Endothelial cell of umbilical vein (primary cell): ENCODE results near the gene GDI2. TPM values are rescaled to one million over a fixed set of nuclear protein-coding genes. Genes with fewer than 3 reads are reported as not detected.
A peak's percentile ranks its signal among the peaks of the same experiment; 100 is the strongest.

Experiments
- BruUV-seq: library from RNA; stranded (reverse); fragments of 400-500 nt; replicated peaks from 2 replicates; lab custom pipeline; 2021; lab: Mats Ljungman, UMichigan
- CTCF ChIA-PET: fragments of 300-600, 350-600 bp; sonication (Branson Sonifier 250); formaldehyde crosslinking; loops from one replicate; lab custom pipeline; 2021; ENCODE audit warnings: antibody characterized with exemption, inconsistent platforms; lab: Charles Lee
- POLR2A ChIA-PET: fragments of 300-600, 350-600 bp; sonication (Branson Sonifier 250); formaldehyde crosslinking; loops from one replicate; lab custom pipeline; 2021; ENCODE audit warnings: antibody characterized with exemption, inconsistent platforms; lab: Charles Lee
- DNase-seq: peaks from one replicate; pipeline ENCODE4 v3.0.0-alpha.2; 2011; ENCODE audit warnings: low read depth, low spot score
- FAIRE-seq: peaks from 2 replicates; lab custom pipeline; 2011; peaks lifted over from hg19 to GRCh38; lab: Jason Lieb, UNC
- H2AFZ ChIP-seq: 2 replicates; pipeline ENCODE4 v1.6.0; 2012; ENCODE audit warnings: low read depth, low read length, control low read depth, inconsistent platforms
- H3K27ac ChIP-seq: 2 replicates; pipeline ENCODE4 v1.5.1; 2011; ENCODE audit warnings: low read depth, mild to moderate bottlenecking, control low read depth, low read length, moderate library complexity; ENCODE audit not compliant: insufficient read depth
- H3K27me3 ChIP-seq, 2 experiments: 2 replicates each; pipeline versions ENCODE4 v1.6.0 to v1.6.1; 2011; ENCODE audit warnings: low read length in 2 of 2, mixed read lengths in 1 of 2; ENCODE audit not compliant: control insufficient read depth in 2 of 2, insufficient read depth in 2 of 2
- H3K36me3 ChIP-seq, 2 experiments: 2 replicates in 1 of 2; 3 replicates in 1 of 2; pipeline ENCODE4 v1.5.1; 2011; ENCODE audit warnings: low read length in 2 of 2, mild to moderate bottlenecking in 1 of 2, moderate library complexity in 1 of 2; ENCODE audit not compliant: control insufficient read depth in 2 of 2, insufficient read depth in 2 of 2; ENCODE audit errors: extremely low read depth in 1 of 2
- H3K4me1 ChIP-seq: 3 replicates; pipeline ENCODE4 v1.5.1; 2011; ENCODE audit warnings: mild to moderate bottlenecking, low read length; ENCODE audit not compliant: control insufficient read depth, insufficient read depth; ENCODE audit errors: extremely low read depth
- H3K4me2 ChIP-seq: 2 replicates; pipeline ENCODE4 v1.6.1; 2011; ENCODE audit warnings: low read length, control low read depth, mixed read lengths; ENCODE audit not compliant: insufficient read depth
- H3K4me3 ChIP-seq, 3 experiments: fragments of 200-600 bp in 1 of 3; sonication (generic), shearing (Covaris generic) in 1 of 3; replicated peaks in 1 of 3; 2 replicates each; pipeline ENCODE4 v1.5.1; 2011 to 2016; ENCODE audit warnings: control low read depth in 3 of 3, low read length in 3 of 3, mild to moderate bottlenecking in 2 of 3, inconsistent platforms in 1 of 3, low read depth in 1 of 3, moderate library complexity in 1 of 3; ENCODE audit not compliant: insufficient read depth in 1 of 3
- H3K79me2 ChIP-seq: 2 replicates; pipeline ENCODE4 v1.6.0; 2012; ENCODE audit warnings: low read length, inconsistent platforms; ENCODE audit not compliant: control insufficient read depth, insufficient read depth
- H3K9ac ChIP-seq: replicated peaks from 2 replicates; pipeline ENCODE3; 2011; ENCODE audit warnings: low read length, control low read depth; ENCODE audit not compliant: insufficient read depth; ENCODE audit errors: extremely low read depth
- H3K9me1 ChIP-seq: replicated peaks from 3 replicates; pipeline ENCODE4 v1.6.0; 2011; ENCODE audit warnings: mild to moderate bottlenecking, low read length; ENCODE audit not compliant: control insufficient read depth, insufficient read depth; ENCODE audit errors: extremely low read depth
- H3K9me3 ChIP-seq: replicated peaks from 2 replicates; pipeline ENCODE4 v1.5.1; 2012; ENCODE audit warnings: low read length, inconsistent platforms; ENCODE audit not compliant: control insufficient read depth, insufficient read depth
- H4K20me1 ChIP-seq: replicated peaks from 2 replicates; pipeline ENCODE3; 2011; ENCODE audit warnings: mild to moderate bottlenecking, low read length; ENCODE audit not compliant: control insufficient read depth, insufficient read depth; ENCODE audit errors: extremely low read depth
- CTCF ChIP-seq, 2 donors: IDR thresholded peaks; 1 replicate in 1 of 2; 2 replicates in 1 of 2; pipeline ENCODE4 v1.5.1; 2011; ENCODE audit warnings: low read length in 2 of 2, mild to moderate bottlenecking in 2 of 2, moderate library complexity in 2 of 2, control low read depth in 1 of 2, inconsistent platforms in 1 of 2, low read depth in 1 of 2; ENCODE audit not compliant: insufficient read depth in 1 of 2; ENCODE audit errors: extremely low read depth in 1 of 2
- EZH2 ChIP-seq: IDR thresholded peaks from 2 replicates; pipeline ENCODE4 v1.6.1; 2012; ENCODE audit warnings: borderline replicate concordance, low read depth, mild to moderate bottlenecking, moderate library complexity, low read length, inconsistent platforms; ENCODE audit not compliant: severe bottlenecking
- FOS ChIP-seq: IDR thresholded peaks from 2 replicates; pipeline ENCODE4 v1.6.1; 2011; ENCODE audit warnings: mild to moderate bottlenecking, low read length, moderate library complexity, borderline replicate concordance; ENCODE audit not compliant: insufficient read depth
- GATA2 ChIP-seq: IDR thresholded peaks from 2 replicates; pipeline ENCODE4 v1.7.0; 2011; ENCODE audit warnings: low read depth, mild to moderate bottlenecking, moderate library complexity, mixed read lengths, low read length; ENCODE audit not compliant: insufficient read length, insufficient read depth
- JUN ChIP-seq: IDR thresholded peaks from 2 replicates; pipeline ENCODE4 v1.6.1; 2011; ENCODE audit warnings: borderline replicate concordance, low read depth; ENCODE audit not compliant: insufficient read length, insufficient read depth
- MAX ChIP-seq: IDR thresholded peaks from 2 replicates; pipeline ENCODE4 v1.6.1; 2011; ENCODE audit not compliant: insufficient read depth, insufficient read length
- MYC ChIP-seq: IDR thresholded peaks from one replicate; pipeline ENCODE4 v1.6.1; 2011; ENCODE audit warnings: mild to moderate bottlenecking, low read depth, low read length
- POLR2A ChIP-seq: IDR thresholded peaks from 2 replicates; pipeline ENCODE4 v1.6.1; 2012; ENCODE audit warnings: low read depth, mild to moderate bottlenecking, control low read depth, low read length
- POLR2AphosphoS5 ChIP-seq: IDR thresholded peaks from 2 replicates; pipeline ENCODE4 v1.6.1; 2012; ENCODE audit warnings: low read depth, mild to moderate bottlenecking, control low read depth, low read length, moderate library complexity; ENCODE audit not compliant: insufficient read depth
- dilution Hi-C: fragments of 300-500 bp; cut with MboI; formaldehyde crosslinking; loops from one replicate; pipeline ENCODE4 v1.15.0; 2019; ENCODE audit warnings: low sequenced_read_pairs; ENCODE audit not compliant: extremely low pct_ligation_motif_present
- intact Hi-C: fragments of 100-400 bp; cut with micrococcal nuclease; formaldehyde crosslinking; loops from one replicate; pipeline ENCODE4 v1.10.0; 2022
- polyA plus RNA-seq, 4 experiments: library from polyadenylated mRNA; depleted of rRNA in 3 of 4; stranded (reverse) in 3 of 4; unstranded in 1 of 4; fragments of >200 nt; gene quantifications; 2 replicates each; pipeline versions ENCODE4 v1.2.1 to v1.2.3, GENCODE V29; 2011 to 2012; ENCODE audit warnings: missing spikeins in 1 of 4
- total RNA-seq: library from RNA; stranded (reverse); gene quantifications from 2 replicates; pipeline ENCODE4 v1.2.3, GENCODE V29; 2021

Gene GDI2
- total and polyA plus RNA-seq, 2 donors (not counting 3 experiments of a cell fraction or from before 2014, with no cell fraction given), result 154 to 307 TPM

GRCh38 chr10:5813091-5813340, 218 bp downstream of the GDI2 start:
- peak overlapping the region; percentile 99 for H3K9ac ChIP-seq
- peaks cover 56% of the 10 kb centered on the region for H3K79me2 ChIP-seq
- CTCF ChIA-PET, result interaction anchor here (0.7 to 2.4 kb wide), 4 partner anchors 26 to 77 kb away, joined by 3 to 19 read pairs (median 4); partner anchors contain the start of genes ANKRD16 and FBH1
- DNase-seq, result no peak
- peaks cover 12% of the 10 kb centered on the region for H4K20me1 ChIP-seq
- H3K4me3 ChIP-seq, result peak overlapping the region; percentile 91 to 100 (median 97)
- no peak overlapping the region for H3K4me2 ChIP-seq
- no TSS peak for BruUV-seq
- H2AFZ ChIP-seq, result peak overlapping the region; percentile 93
- H3K27ac ChIP-seq, result peak overlapping the region; percentile 92
- no peak for FAIRE-seq
- no peaks in the 10 kb centered on the region for H3K36me3 ChIP-seq
- no peaks in the 10 kb centered on the region for H3K27me3 ChIP-seq
- H3K9me3 ChIP-seq, result no peaks in the 10 kb centered on the region
- peaks cover 36% of the 10 kb centered on the region for H3K4me1 ChIP-seq
- no peaks in the 10 kb centered on the region for H3K9me1 ChIP-seq
- no peak for TF ChIP-seq JUN
- TF ChIP-seq FOS, result no peak
- no peak for TF ChIP-seq POLR2A
- TF ChIP-seq POLR2AphosphoS5, result no peak
- no peak for TF ChIP-seq EZH2
- TF ChIP-seq MAX, result no peak
- no peak for TF ChIP-seq CTCF (IDR thresholded peaks at IDR 0.05; ENCODE audit: extremely low read depth in 1 of 2, insufficient read depth in 1 of 2, low read depth in 1 of 2, low read length in 2 of 2)
- no peak for TF ChIP-seq GATA2
- TF ChIP-seq MYC, result no peak
- intact Hi-C loops (loop anchor here (1.0 to 10.0 kb wide), 6 partner anchors 33 to 162 kb away; partner anchors contain the start of genes ANKRD16, IL15RA and TASOR2), dilution Hi-C loops (no loop called here)
- POLR2A ChIA-PET, result interaction anchor here (0.6 to 1.9 kb wide), 3 partner anchors 31 to 77 kb away, joined by 3 to 9 read pairs (median 3); partner anchors contain the start of genes ANKRD16 and FBH1
